HEK293T (cell line): ENCODE results near the gene CDCP1.
"Not testable (repeated sequence)": the region's sequence is repeated elsewhere in the genome, so short reads cannot be mapped to it uniquely, and the experiment has no call there.

Experiments used
- CTCF ChIA-PET: fragments of 350-600 bp; formaldehyde crosslinking; extraction: SDS; loops from one replicate; lab custom pipeline; 2021; ENCODE audit warnings: antibody characterized with exemption, inconsistent platforms; lab: Yijun Ruan, JAX
- POLR2A ChIA-PET: fragments of 350-600 bp; formaldehyde crosslinking; extraction: SDS; loops from one replicate; lab custom pipeline; 2020; ENCODE audit warnings: antibody characterized with exemption, inconsistent platforms; lab: Yijun Ruan, JAX
- DNase-seq: peaks from one replicate; pipeline ENCODE4 v3.0.0; 2012; ENCODE audit warnings: mixed read lengths; ENCODE audit errors: extremely low spot score
- ARNT ChIP-seq: fragments of 450-650 bp; IDR thresholded peaks from 2 replicates; pipeline ENCODE4 v1.6.1; 2017; ENCODE audit warnings: mild to moderate bottlenecking
- BHLHE40 ChIP-seq: fragments of 450-650 bp; IDR thresholded peaks from 2 replicates; pipeline ENCODE4 v1.6.1; 2016; ENCODE audit warnings: mild to moderate bottlenecking, moderate library complexity, borderline replicate concordance
- CTBP1 ChIP-seq: fragments of 450-650 bp; IDR thresholded peaks from 2 replicates; pipeline ENCODE4 v1.6.1; 2016; ENCODE audit warnings: borderline replicate concordance
- ELF4 ChIP-seq: fragments of 450-650 bp; IDR thresholded peaks from 2 replicates; pipeline ENCODE4 v1.6.1; 2017; ENCODE audit warnings: antibody characterized with exemption
- FOXA1 ChIP-seq: fragments of 450-650 bp; IDR thresholded peaks from 2 replicates; pipeline ENCODE4 v1.6.1; 2016; ENCODE audit warnings: mild to moderate bottlenecking
- FOXK2 ChIP-seq: fragments of 450-650 bp; IDR thresholded peaks from 2 replicates; pipeline ENCODE4 v1.6.1; 2016; ENCODE audit warnings: mild to moderate bottlenecking
- FOXM1 ChIP-seq: fragments of 450-650 bp; IDR thresholded peaks from 2 replicates; pipeline ENCODE4 v1.6.1; 2017; ENCODE audit warnings: mild to moderate bottlenecking, borderline replicate concordance
- HDGF ChIP-seq: fragments of 450-650 bp; IDR thresholded peaks from 2 replicates; pipeline ENCODE4 v1.6.1; 2017; ENCODE audit warnings: antibody characterized with exemption, borderline replicate concordance
- L3MBTL2 ChIP-seq: fragments of 450-650 bp; conservative IDR thresholded peaks from 2 replicates; pipeline ENCODE4 v1.6.1; 2016; ENCODE audit warnings: mild to moderate bottlenecking
- LEF1 ChIP-seq: fragments of 450-650 bp; IDR thresholded peaks from 2 replicates; pipeline ENCODE4 v1.6.1; 2017; ENCODE audit warnings: mild to moderate bottlenecking, borderline replicate concordance
- NFRKB ChIP-seq: fragments of 450-650 bp; IDR thresholded peaks from 2 replicates; pipeline ENCODE4 v1.6.1; 2016; ENCODE audit warnings: mild to moderate bottlenecking, moderate library complexity
- PKNOX1 ChIP-seq: fragments of 450-650 bp; IDR thresholded peaks from 2 replicates; pipeline ENCODE4 v1.6.1; 2016
- SP1 ChIP-seq: fragments of 450-650 bp; IDR thresholded peaks from 2 replicates; pipeline ENCODE4 v1.6.1; 2017
- SUZ12 ChIP-seq: fragments of 450-650 bp; IDR thresholded peaks from 2 replicates; pipeline ENCODE4 v1.6.1; 2016; ENCODE audit warnings: mild to moderate bottlenecking
- TARDBP ChIP-seq: fragments of 450-650 bp; IDR thresholded peaks from 2 replicates; pipeline ENCODE4 v1.6.1; 2016
- ZNF384 ChIP-seq: fragments of 450-650 bp; IDR thresholded peaks from 2 replicates; pipeline ENCODE4 v1.6.1; 2016

CDCP1 gene

GRCh38 chr3:45145223-45145622 lies 955 bp downstream of the CDCP1 start:
- ChIA-PET CTCF (no interaction called here), POLR2A (no interaction called here)
- no peak for DNase-seq
- TF ChIP-seq LEF1 (no peak), TARDBP (no peak), BHLHE40 (no peak), ZNF384 (no peak), ELF4 (no peak), FOXA1 (no peak), PKNOX1 (no peak)

- ChIA-PET POLR2A (no interaction called here), CTCF (no interaction called here)
- TF ChIP-seq HDGF (no peak), FOXK2 (no peak), BHLHE40 (no peak), SUZ12 (no peak), SP1 (no peak), LEF1 (no peak), TARDBP (no peak), ELF4 (no peak), ZNF384 (no peak), L3MBTL2 (no peak), ARNT (no peak), FOXA1 (no peak), FOXM1 (no peak), CTBP1 (no peak), NFRKB (no peak), PKNOX1 (no peak)
- DNase-seq: no peak
Observed at GRCh38 chr3:45143673-45144671, 2.2 kb downstream of the CDCP1 start.

GRCh38 chr3:45140770-45141155 lies 5.4 kb downstream of the CDCP1 start:
- DNase-seq, CTCF ChIA-PET, POLR2A ChIA-PET: not testable (repeated sequence)

- TF ChIP-seq TARDBP: no peak
- TF ChIP-seq SP1: no peak
- TF ChIP-seq SUZ12: no peak
- TF ChIP-seq LEF1: no peak
- TF ChIP-seq FOXA1: no peak
- no peak for TF ChIP-seq HDGF
- no peak for TF ChIP-seq ELF4
- TF ChIP-seq FOXK2: no peak
- no peak for TF ChIP-seq BHLHE40
- ChIA-PET POLR2A (no interaction called here), CTCF (no interaction called here)
- no peak for DNase-seq
Observed at GRCh38 chr3:45140141-45140769, 5.9 kb downstream of the CDCP1 start.

- ChIA-PET POLR2A (no interaction called here), CTCF (no interaction called here)
- no peak for TF ChIP-seq NFRKB
- no peak for TF ChIP-seq L3MBTL2
- TF ChIP-seq TARDBP: no peak
- no peak for TF ChIP-seq LEF1
- no peak for TF ChIP-seq SP1
- no peak for TF ChIP-seq ZNF384
- no peak for TF ChIP-seq BHLHE40
- no peak for TF ChIP-seq PKNOX1
- no peak for TF ChIP-seq SUZ12
- no peak for TF ChIP-seq ELF4
- TF ChIP-seq FOXK2: no peak
- TF ChIP-seq FOXA1: no peak
- TF ChIP-seq ARNT: no peak
- no peak for TF ChIP-seq CTBP1
- TF ChIP-seq HDGF: no peak
- no peak for TF ChIP-seq FOXM1
- DNase-seq: no peak
Observed at GRCh38 chr3:45139372-45140140, 6.6 kb downstream of the CDCP1 start.

- ChIA-PET CTCF (interaction anchor here (0.6 kb wide), 1 partner anchor 117 kb away, joined by 3 read pairs; no protein-coding TSS in a partner anchor), POLR2A (no interaction called here)
- no peak for DNase-seq
- TF ChIP-seq ZNF384: no peak
- no peak for TF ChIP-seq NFRKB
Observed at GRCh38 chr3:45137656-45138181, 8.5 kb downstream of the CDCP1 start.
